Hepatocyte (in vitro differentiated cells): ENCODE measurements around the gene ANKS3. TPM values are rescaled to one million over a fixed set of nuclear protein-coding genes. Genes with fewer than 3 reads are reported as not detected.

Experiments used
- DNase-seq: peaks from one replicate; pipeline ENCODE4 v3.0.0-alpha.2; 2016; ENCODE audit warnings: low spot score
- H2AFZ ChIP-seq: fragments of 200-600 bp; sonication (generic); 2 replicates; pipeline ENCODE4 v1.6.0; 2016; ENCODE audit warnings: antibody characterized with exemption, mild to moderate bottlenecking
- H3K27ac ChIP-seq: fragments of 200-600 bp; sonication (generic); 2 replicates; pipeline ENCODE4 v1.5.1; 2016; ENCODE audit warnings: mild to moderate bottlenecking
- H3K27me3 ChIP-seq: fragments of 200-600 bp; sonication (generic); 2 replicates; pipeline ENCODE4 v1.6.1; 2016
- H3K36me3 ChIP-seq: fragments of 200-600 bp; sonication (generic); replicated peaks from 2 replicates; pipeline ENCODE4 v1.5.1; 2016; ENCODE audit warnings: low read depth; ENCODE audit not compliant: insufficient read depth
- H3K4me1 ChIP-seq: fragments of 200-600 bp; sonication (generic); 2 replicates; pipeline ENCODE4 v1.5.1; 2016; ENCODE audit warnings: mild to moderate bottlenecking, moderate library complexity; ENCODE audit not compliant: insufficient read depth
- H3K4me2 ChIP-seq: fragments of 200-600 bp; sonication (generic); 2 replicates; pipeline ENCODE4 v1.6.0; 2016
- H3K4me3 ChIP-seq: fragments of 200-600 bp; sonication (generic); 2 replicates; pipeline ENCODE4 v1.5.1; 2016; ENCODE audit warnings: mild to moderate bottlenecking
- H3K79me2 ChIP-seq: fragments of 200-600 bp; sonication (generic); 2 replicates; pipeline ENCODE4 v1.6.0; 2017; ENCODE audit warnings: mild to moderate bottlenecking
- H3K9me2 ChIP-seq: fragments of 200-600 bp; sonication (generic); replicated peaks from 2 replicates; pipeline ENCODE4 v1.6.0; 2017; ENCODE audit warnings: mild to moderate bottlenecking; ENCODE audit not compliant: insufficient read depth
- H3K9me3 ChIP-seq: fragments of 200-600 bp; sonication (generic); 2 replicates; pipeline ENCODE4 v1.5.1; 2016; ENCODE audit warnings: low read depth, mild to moderate bottlenecking
- H4K20me1 ChIP-seq: fragments of 200-600 bp; sonication (generic); 2 replicates; pipeline ENCODE4 v1.6.0; 2016; ENCODE audit warnings: mild to moderate bottlenecking; ENCODE audit not compliant: insufficient read depth, poor library complexity, severe bottlenecking
- EZH2 ChIP-seq: fragments of 200-600 bp; sonication (generic); IDR thresholded peaks from 2 replicates; pipeline ENCODE4 v1.6.1; 2016; ENCODE audit warnings: antibody characterized with exemption, mild to moderate bottlenecking, borderline replicate concordance
- EZH2phosphoT487 ChIP-seq: fragments of 200-600 bp; sonication (generic); IDR thresholded peaks from one replicate; pipeline ENCODE4 v1.6.1; 2018; ENCODE audit warnings: antibody characterized with exemption, mild to moderate bottlenecking, low read depth, moderate library complexity; ENCODE audit not compliant: unreplicated experiment, severe bottlenecking
- WGBS: methylation state at CpG from one replicate; pipeline ENCODE4 v1.1.6; 2016; ENCODE audit warnings: low lambda C conversion rate; ENCODE audit errors: missing lambda C conversion rate; 5-methylcytosine and 5-hydroxymethylcytosine counted together
- polyA plus RNA-seq: library from polyadenylated mRNA; unstranded; fragments of >200 nt; fragmentation: Nextera tagmentation; extraction: Ambion mirVana; gene quantifications from 2 replicates; pipeline ENCODE4 v1.2.1, GENCODE V29; 2016
- total RNA-seq: library from RNA; depleted of rRNA; stranded (reverse); fragments of >200 nt; gene quantifications from 2 replicates; pipeline ENCODE4 v1.2.3, GENCODE V29; 2014
- TF ChIP-seq, protein P1 (sequence below): fragments of 200-600 bp; sonication (generic); IDR thresholded peaks from 2 replicates; pipeline ENCODE4 v1.5.1; 2016; ENCODE audit warnings: antibody characterized with exemption, mild to moderate bottlenecking; ENCODE audit not compliant: poor library complexity

The ANKS3 gene
- total and polyA plus RNA-seq, 2 experiments from 2014 or later: 11.7 to 17.4 TPM

DNA sequence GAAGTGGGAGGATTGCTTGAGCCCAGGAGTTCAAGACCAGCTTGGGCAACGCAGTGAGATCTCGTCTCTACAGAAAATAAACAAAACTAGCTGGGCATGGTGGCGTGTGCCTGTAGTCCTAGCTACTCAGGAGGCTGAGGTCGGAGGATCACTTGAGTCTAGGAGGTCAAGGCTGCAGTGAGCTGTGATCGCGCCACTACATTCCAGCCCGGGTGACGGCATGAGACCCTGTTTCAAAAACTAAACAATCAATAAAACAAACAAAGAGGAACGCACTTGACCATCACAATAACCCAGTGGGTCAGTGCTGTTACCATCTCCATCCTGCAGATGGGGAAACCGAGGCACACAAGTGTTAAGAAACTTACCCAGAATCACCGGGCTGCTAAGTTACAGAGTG lies 19.2 kb upstream of the ANKS3 start:
- 94% methylated on average over 11 of the region's 11 CpGs for WGBS

DNA sequence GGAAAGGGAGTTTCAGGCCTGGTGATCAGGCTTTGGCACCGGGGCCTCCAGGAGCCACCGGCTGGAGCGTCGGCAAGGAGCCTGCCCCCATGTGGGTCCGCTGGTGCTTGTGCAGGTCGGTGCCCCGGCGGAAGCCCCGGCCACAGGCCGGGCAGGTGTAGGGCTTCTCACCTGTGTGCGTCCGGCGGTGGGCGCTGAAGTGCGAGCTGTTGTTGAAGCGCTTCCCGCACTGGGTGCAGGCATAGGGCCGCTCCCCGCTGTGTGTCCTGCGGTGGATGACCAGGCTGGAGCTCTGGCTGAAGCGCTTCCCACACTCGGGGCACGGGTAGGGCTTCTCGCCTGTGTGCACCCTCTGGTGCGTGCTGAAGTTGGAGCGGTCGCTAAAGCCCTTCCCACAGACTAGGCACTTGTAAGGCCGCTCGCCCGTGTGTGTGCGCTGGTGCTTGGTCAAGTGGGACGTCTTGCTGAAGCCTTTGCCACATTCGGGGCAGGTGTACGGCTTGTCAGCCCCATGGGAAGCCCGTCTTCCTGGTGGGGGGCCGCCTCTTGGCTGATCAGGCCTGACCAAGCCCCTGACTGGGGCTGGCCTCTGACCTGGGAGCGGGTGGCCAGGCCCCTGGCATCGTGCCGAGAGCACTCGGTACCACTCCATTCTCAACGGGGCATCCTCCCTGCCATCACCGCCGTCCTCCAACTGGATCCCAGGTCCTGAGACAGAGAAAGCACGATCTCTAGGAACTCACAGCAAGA lies 18.5 kb upstream of the ANKS3 start:
- H3K4me3 ChIP-seq: no peak overlapping the region
- 99% methylated on average over 44 of the region's 44 CpGs for WGBS
- no peaks in the 10 kb centered on the region for H3K9me3 ChIP-seq
- H3K4me2 ChIP-seq: no peak overlapping the region
- no peak overlapping the region for H2AFZ ChIP-seq
- peaks cover 3% of the 10 kb centered on the region for H3K79me2 ChIP-seq
- H3K27me3 ChIP-seq: no peaks in the 10 kb centered on the region
- TF ChIP-seq, protein P1, sequence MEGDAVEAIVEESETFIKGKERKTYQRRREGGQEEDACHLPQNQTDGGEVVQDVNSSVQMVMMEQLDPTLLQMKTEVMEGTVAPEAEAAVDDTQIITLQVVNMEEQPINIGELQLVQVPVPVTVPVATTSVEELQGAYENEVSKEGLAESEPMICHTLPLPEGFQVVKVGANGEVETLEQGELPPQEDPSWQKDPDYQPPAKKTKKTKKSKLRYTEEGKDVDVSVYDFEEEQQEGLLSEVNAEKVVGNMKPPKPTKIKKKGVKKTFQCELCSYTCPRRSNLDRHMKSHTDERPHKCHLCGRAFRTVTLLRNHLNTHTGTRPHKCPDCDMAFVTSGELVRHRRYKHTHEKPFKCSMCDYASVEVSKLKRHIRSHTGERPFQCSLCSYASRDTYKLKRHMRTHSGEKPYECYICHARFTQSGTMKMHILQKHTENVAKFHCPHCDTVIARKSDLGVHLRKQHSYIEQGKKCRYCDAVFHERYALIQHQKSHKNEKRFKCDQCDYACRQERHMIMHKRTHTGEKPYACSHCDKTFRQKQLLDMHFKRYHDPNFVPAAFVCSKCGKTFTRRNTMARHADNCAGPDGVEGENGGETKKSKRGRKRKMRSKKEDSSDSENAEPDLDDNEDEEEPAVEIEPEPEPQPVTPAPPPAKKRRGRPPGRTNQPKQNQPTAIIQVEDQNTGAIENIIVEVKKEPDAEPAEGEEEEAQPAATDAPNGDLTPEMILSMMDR: no peak
- TF ChIP-seq EZH2phosphoT487: no peak
- TF ChIP-seq EZH2: no peak
- H3K27ac ChIP-seq: no peak overlapping the region
- peaks cover 4% of the 10 kb centered on the region for H3K36me3 ChIP-seq
- no peak for DNase-seq
- no peaks in the 10 kb centered on the region for H3K9me2 ChIP-seq
- H4K20me1 ChIP-seq: no peaks in the 10 kb centered on the region
- H3K4me1 ChIP-seq: no peaks in the 10 kb centered on the region

More for the DNA sequence above, 19.2 kb upstream of the ANKS3 start:
- Histone ChIP-seq H2AFZ (no peak overlapping the region), H4K20me1 (no peaks in the 10 kb centered on the region), H3K4me2 (no peak overlapping the region), H3K27ac (no peak overlapping the region), H3K9me2 (no peaks in the 10 kb centered on the region), H3K4me3 (no peak overlapping the region), H3K27me3 (no peaks in the 10 kb centered on the region), H3K36me3 (peaks cover 4% of the 10 kb centered on the region), H3K4me1 (no peaks in the 10 kb centered on the region), H3K79me2 (peaks cover 3% of the 10 kb centered on the region), H3K9me3 (no peaks in the 10 kb centered on the region)
- TF ChIP-seq EZH2phosphoT487: no peak
- DNase-seq: no peak

DNA sequence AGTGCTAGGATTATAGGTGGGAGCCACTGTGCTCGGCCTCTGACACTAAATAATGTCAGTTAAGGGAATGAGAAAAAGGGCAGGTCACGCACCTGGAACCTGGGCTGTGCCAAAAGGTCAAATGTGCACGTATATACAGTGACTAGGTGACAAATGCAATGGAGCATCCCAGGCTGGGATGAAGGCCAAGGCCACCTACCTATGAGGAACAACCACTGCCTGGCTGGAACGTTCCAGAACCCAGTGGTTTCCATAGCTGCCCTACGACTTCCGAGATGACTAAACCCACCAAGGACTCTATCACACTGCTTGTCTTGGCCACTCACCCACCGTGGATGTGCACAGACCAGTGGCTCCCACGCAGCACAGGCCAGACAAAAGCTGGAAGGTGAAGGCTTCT lies 16.8 kb upstream of the ANKS3 start:
- TF ChIP-seq EZH2 (no peak), EZH2phosphoT487 (no peak)
- TF ChIP-seq, protein P1: no peak
- H3K36me3 ChIP-seq: peaks cover 4% of the 10 kb centered on the region
- 96% methylated on average over 8 of the region's 8 CpGs for WGBS

DNA sequence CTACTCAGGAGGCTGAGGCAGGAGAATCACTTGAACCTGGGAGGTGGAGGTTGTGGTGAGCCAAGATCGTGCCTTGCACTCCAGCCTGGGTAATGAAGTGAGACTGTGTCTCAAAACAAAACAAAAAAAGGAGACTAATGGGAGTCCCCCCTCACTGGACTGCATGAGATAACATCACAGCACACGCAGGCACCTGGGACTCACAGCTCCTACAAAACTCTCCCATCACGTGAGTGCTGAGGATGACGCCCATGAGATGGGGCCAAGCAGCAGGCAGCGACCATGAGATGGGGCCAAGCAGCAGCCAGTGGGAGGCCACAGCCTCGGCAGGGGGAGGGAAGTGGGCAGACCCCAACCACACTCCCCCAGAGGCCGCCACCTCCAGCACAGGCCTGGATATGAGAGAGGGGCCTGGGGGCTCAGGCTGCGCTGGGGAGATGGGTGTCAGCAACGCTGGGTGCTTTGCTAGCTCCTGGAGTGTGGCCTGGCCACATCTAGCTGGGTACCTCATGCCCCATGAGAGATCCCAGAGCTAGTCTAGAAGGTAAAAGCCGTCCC lies 15.7 kb upstream of the ANKS3 start:
- H3K9me2 ChIP-seq: no peaks in the 10 kb centered on the region
- no peaks in the 10 kb centered on the region for H3K36me3 ChIP-seq

More for the DNA sequence above, 16.8 kb upstream of the ANKS3 start:
- Histone ChIP-seq H3K27me3 (no peaks in the 10 kb centered on the region), H3K4me1 (no peaks in the 10 kb centered on the region), H3K4me3 (no peak overlapping the region), H3K9me3 (no peaks in the 10 kb centered on the region), H2AFZ (no peak overlapping the region), H3K27ac (no peak overlapping the region), H4K20me1 (no peaks in the 10 kb centered on the region), H3K9me2 (no peaks in the 10 kb centered on the region), H3K79me2 (peaks cover 2% of the 10 kb centered on the region), H3K4me2 (no peak overlapping the region)
- no peak for DNase-seq

More for the DNA sequence above, 15.7 kb upstream of the ANKS3 start:
- no peaks in the 10 kb centered on the region for H3K79me2 ChIP-seq
- no peak overlapping the region for H3K27ac ChIP-seq
- no peak overlapping the region for H3K4me2 ChIP-seq
- no peak overlapping the region for H3K4me3 ChIP-seq
- WGBS: 97% methylated on average over 9 of the region's 10 CpGs
- no peak for DNase-seq
- no peaks in the 10 kb centered on the region for H3K4me1 ChIP-seq
- no peaks in the 10 kb centered on the region for H3K9me3 ChIP-seq
- no peak for TF ChIP-seq EZH2
- H4K20me1 ChIP-seq: no peaks in the 10 kb centered on the region
- H3K27me3 ChIP-seq: no peaks in the 10 kb centered on the region
- no peak overlapping the region for H2AFZ ChIP-seq
